DMS153 (cell line): ENCODE data around the gene DNAH8.
A peak's percentile ranks its signal among the peaks of the same experiment; 100 is the strongest.

Source experiments
- DNase-seq: peaks from one replicate; lab custom pipeline; 2025; lab: John Stamatoyannopoulos, UW

The DNAH8 gene

DNA sequence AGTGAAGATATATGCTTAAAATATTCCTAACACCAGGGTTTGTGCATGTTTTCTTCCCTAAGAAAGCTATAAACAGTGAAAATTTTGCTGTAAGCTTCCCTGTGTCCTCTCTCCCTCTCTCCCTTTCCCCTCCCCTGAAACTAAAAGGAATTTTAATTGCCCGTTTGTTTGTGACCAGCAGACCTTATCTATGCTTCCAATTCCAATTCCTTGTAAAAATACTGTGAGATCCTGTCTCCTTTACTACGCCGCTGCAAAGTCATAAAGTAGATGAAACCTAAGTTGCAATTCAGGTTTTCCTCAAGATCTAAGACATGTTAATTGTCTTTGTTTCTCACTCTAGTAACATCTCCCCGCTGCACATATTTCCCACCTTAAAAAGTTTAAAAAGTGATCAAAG is 82.3 kb downstream of the DNAH8 start:
- no peak for DNase-seq

- no peak for DNase-seq
Observed at GRCh38 chr6:38799529-38800184, 84.5 kb downstream of the DNAH8 start.

- no peak for DNase-seq
Observed at GRCh38 chr6:38801305-38801704, 86.2 kb downstream of the DNAH8 start.

DNA sequence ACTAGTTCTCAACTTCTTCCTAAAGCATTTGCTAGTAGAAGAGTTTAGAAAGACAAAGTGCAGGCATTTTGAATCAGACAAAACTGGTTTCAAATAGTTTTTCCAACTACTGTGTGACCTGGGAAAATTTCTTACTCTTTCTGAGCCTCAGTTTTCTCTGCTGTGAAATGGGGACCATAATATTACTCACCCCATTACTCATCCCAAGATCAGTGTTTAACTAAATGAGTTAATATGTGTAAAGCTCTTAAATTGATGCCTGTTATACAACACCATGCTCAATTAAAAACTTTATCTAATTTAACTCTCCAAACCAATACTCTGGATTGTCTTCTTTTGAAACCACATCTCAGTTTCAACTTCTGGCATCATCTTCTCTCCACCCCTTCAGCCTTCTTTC is 87.4 kb downstream of the DNAH8 start:
- no peak for DNase-seq

DNA sequence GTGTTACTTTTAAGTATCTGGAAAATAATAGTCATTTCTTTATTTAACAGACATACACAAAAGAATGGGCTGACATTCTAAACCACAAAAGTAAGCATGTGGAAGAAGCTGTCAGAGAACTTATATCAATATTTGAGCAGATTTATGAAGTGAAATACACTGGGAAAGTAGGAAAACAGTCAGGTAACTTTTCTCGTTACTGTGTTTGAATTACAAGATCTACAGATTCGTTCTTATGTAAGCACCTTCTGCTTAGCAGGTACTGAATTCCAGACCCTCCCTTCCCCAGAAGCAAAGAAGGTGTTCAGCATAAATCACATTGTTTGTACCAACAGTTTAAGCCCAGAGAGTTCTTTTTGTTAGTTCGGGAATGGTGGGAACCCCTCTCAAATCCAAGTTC is 88.0 kb downstream of the DNAH8 start:
- DNase-seq, result no peak

DNA sequence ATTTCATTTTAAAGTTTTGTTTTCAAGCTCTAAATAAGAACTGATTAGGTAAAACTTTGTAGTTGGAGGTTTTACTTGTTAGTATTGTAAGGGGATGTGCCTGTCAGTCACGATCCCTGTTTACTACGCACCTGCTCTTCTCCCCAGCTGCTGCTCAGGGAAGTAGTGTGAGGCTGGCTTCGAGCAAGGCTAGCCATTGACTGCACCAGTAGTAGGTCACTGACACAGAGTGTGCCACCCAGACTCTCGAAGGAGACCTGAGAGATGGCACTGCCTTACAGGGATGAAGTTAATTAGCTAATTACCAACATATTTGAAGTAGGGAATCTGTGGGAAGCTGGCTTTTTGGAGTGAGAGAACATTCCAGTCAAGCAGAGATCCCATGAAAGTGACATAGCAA is 89.2 kb downstream of the DNAH8 start:
- peak; percentile 40 for DNase-seq

- DNase-seq, result no peak
Observed at GRCh38 chr6:38805127-38805655, 90.1 kb downstream of the DNAH8 start.

GRCh38 chr6:38805692-38806091 is 90.6 kb downstream of the DNAH8 start:
- DNase-seq, result no peak

DNA sequence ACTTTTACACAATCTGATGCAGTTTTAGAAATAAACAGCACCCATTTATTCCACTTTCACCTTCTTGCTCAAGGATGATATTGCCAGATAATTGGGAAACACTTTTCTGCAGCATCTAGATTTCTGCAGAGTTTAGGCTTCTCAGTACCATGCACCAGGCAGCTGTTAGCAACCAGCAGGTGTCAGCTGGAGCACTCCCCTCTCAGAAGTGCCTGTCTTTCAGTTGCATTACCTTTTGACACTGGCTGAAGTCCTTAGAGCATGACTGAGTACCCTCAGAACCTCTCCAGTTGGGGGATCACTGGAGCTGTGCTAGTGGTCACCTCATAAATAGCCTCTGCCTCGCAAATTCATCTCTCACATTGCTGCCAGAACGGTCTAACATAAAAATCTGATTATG is 91.2 kb downstream of the DNAH8 start:
- DNase-seq, result no peak

GRCh38 chr6:38806833-38807232 is 91.7 kb downstream of the DNAH8 start:
- no peak for DNase-seq

DNA sequence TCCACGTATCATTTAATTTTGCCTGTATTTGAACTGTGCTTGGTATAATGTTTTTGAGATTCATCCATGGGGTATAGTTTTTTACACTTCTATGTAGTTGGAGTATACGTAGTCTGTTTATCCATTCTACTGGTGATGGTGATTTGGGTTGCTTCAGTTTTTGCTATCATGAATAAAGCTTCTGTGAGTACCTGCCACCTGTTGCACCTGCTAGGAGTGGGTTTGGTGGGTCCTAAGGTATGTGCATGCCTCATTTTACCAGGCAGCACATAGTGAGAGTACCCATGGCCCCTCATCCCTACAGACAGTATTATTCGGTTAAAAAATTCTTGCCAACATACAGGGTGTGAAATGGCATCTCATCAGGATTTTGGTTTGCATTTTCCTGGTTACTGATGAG is 92.9 kb downstream of the DNAH8 start:
- DNase-seq, result no peak

DNA sequence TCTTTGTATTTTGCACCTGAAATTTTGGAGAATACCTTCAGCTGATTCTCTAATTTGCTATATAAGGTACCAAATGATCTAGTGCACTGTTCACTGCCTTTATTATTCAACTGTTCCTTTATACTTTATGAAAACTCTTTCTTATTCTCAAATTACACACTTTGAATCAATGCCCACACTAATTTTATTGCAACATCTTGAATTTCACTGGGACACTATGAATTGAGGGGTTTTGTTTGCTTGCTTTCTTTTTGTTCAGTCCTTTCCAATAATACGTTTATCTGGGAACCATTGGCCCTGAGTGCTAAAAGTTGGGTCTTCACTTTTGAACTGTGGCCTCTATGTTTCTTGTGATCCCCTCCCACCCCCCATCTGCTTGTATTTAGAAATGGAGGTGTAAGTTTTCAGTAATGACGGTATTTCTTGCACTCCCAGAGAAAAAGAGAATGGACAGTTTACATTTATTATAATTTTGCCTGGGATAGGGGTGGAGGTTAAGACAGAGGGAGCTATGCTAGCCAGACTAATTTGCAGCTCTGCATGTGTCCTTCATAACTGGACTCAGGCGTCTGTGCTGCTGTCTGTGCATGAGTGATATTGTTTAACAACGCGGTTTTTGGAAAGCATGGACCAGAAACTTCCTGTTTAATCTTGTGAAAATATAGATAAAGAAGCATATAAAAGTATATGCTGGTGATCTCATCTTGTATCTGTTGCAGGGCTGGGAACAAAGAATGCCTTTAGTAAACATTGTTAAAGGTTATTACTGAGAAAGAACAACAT is 98.1 kb downstream of the DNAH8 start:
- DNase-seq, result no peak

DNA sequence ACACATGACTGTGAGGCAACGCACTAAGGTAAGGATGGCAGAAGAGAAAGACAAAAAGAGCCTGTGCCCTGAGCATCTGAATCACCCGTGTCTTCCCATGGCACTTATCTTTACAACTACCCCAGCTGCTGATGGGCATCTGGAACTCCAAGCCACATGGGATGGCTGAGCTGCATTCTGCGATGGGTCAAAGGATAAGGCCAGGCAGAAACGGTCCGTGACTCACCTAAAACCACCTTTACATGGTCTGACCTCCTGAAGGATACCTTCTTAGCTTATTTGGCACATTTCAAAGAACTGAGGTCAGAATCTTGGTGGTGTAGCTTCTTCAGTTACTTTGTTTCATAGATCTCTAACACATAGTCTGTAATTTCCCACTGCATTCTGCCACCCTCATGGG is 99.7 kb downstream of the DNAH8 start:
- no peak for DNase-seq

DNA sequence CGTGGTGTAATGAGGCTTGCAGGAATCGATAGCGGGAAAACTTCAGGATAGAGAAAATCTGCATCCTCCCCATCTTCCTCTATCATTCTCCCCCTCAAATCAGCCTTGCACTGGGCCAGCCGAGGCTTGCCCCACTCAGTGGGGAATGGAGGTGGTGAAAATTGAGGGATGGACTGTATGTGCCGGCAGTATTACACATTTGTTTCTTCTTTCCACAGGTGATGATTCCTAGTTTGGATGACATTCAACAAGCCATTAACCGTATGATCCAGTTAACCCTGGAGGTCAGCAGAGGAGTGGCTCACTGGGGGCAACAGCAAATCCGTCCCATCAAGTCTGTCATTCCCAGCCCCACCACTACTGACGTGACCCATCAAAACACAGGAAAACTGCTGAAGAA is 100.1 kb downstream of the DNAH8 start:
- no peak for DNase-seq

DNA sequence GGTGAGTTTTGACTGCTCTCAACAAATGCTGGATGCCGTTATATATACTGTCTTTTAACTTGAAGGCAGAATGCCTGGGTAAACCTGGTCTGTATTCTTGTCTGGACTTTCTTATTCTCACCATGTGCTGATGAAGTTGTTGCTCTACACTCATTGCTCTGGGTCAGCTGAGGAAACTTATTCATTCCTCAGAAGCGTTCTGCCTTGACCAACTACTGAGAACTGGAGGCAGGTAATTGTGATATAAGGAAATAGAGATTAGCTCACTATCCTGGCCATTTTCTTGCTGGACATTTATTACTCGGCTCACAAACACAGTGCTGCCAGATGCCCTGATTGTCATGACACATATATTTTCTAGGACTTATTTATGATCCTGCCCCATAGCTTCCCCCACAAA is 103.6 kb downstream of the DNAH8 start:
- no peak for DNase-seq

GRCh38 chr6:38822963-38823362 is 107.9 kb downstream of the DNAH8 start:
- DNase-seq, result no peak

GRCh38 chr6:38824243-38824894 is 109.3 kb downstream of the DNAH8 start:
- DNase-seq, result no peak

DNA sequence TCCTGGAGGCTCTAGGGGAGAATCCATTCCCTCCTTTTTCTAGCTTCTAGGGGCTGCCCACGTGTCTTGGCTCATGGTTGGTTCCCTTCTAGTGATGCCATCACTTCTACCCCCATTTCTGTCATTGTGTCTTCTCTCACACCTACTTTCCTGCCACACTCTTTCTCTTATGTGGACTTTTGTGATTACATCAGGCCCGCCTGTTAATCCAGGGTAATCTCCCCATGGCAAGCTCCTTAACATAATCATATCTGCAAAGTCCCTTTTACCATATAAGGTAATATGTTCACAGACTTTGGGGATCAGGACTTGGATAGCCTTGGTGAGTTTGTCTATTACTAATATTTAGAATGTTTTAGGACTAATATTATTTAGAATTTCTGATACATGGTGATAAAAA is 111.9 kb downstream of the DNAH8 start:
- no peak for DNase-seq

DNA sequence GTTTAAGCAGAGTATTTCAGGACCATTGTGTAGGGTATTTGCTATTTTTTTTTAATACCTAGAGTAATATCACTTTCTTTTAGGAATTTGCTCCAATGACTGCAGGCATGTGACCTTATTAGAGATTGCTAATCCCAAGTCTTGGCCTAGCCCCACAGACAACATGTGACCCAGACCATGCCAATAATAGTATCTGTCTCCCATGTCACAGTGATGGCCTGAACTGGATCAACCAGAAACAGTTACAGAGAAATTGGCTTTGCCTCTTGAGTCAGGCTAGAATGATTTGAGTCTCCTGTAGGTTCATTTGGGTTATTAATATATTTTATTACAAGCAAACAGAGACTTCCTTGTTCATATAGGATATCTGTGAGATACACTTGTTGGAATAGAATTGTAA is 116.8 kb downstream of the DNAH8 start:
- no peak for DNase-seq

- DNase-seq, result no peak
Observed at GRCh38 chr6:38833320-38833719, 118.2 kb downstream of the DNAH8 start.

DNA sequence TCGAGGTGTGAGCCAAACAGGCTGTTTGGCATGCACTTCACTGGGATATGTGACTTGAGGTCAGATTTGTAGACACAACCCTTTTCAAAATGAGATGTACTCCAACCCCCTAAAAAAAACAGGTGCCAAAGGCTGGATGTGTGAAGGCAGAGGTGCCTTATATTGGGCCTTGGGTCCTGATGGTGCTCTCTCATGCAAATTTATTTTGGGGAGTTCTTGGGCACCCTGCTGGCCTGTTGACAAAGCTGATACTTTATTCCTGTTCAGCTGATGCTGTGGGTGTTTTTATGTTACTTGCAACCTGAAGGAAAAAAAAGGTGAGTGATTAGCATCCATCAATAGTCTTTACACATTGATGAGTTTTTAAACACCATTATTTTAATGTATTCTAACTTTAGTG is 121.5 kb downstream of the DNAH8 start:
- no peak for DNase-seq

DNA sequence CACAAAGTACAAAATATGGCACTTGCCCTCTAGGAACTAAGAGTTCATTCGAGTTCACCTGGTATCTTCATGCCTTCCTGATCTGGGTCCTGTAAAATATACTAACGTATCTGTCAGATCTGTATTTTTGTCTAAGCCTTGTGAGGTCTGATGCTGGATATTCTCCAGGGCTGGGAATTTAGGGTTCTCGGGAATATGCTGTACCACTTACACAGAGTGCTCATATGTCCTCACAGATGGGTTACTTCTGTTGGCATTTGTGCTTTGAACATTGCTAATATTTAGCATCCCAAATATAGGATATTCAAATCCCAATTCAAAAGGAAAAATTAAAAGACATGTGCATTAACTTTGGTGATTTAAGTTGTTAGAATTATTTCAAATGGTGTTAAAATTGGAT is 122.0 kb downstream of the DNAH8 start:
- no peak for DNase-seq

DNA sequence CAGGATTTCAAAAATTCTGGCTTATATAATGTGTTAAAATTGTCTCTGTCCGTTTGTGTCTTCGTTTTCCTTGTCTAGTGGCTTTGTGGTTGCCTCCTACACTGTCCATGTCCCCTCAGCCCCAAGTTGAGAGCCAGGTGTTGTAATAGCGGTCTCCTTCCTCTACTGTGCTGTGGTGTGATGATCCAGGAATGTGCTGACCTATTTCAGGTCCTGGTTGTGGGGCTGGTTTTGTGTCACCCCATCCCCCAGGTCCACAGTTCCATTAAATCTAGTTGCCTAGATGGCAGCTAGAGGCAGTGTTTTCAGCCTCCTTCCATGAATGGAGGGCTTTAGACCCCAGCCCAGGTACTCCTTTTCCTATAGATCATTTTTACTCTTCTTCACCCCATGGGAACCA is 128.7 kb downstream of the DNAH8 start:
- DNase-seq, result no peak
